Endothelial cell of umbilical vein (primary cell): ENCODE data around the gene SLC47A2. TPM values are rescaled to one million over a fixed set of nuclear protein-coding genes. Genes with fewer than 3 reads are reported as not detected.

ENCODE experiments used
- BruUV-seq: library from RNA; stranded (reverse); fragments of 400-500 nt; replicated peaks from 2 replicates; lab custom pipeline; 2021; lab: Mats Ljungman, UMichigan
- CTCF ChIA-PET: fragments of 300-600, 350-600 bp; sonication (Branson Sonifier 250); formaldehyde crosslinking; loops from one replicate; lab custom pipeline; 2021; ENCODE audit warnings: antibody characterized with exemption, inconsistent platforms; lab: Charles Lee
- POLR2A ChIA-PET: fragments of 300-600, 350-600 bp; sonication (Branson Sonifier 250); formaldehyde crosslinking; loops from one replicate; lab custom pipeline; 2021; ENCODE audit warnings: antibody characterized with exemption, inconsistent platforms; lab: Charles Lee
- DNase-seq: peaks from one replicate; pipeline ENCODE4 v3.0.0-alpha.2; 2011; ENCODE audit warnings: low read depth, low spot score
- FAIRE-seq: peaks from 2 replicates; lab custom pipeline; 2011; peaks lifted over from hg19 to GRCh38; lab: Jason Lieb, UNC
- H2AFZ ChIP-seq: 2 replicates; pipeline ENCODE4 v1.6.0; 2012; ENCODE audit warnings: low read depth, low read length, control low read depth, inconsistent platforms
- H3K27ac ChIP-seq: 2 replicates; pipeline ENCODE4 v1.5.1; 2011; ENCODE audit warnings: low read depth, mild to moderate bottlenecking, control low read depth, low read length, moderate library complexity; ENCODE audit not compliant: insufficient read depth
- H3K27me3 ChIP-seq, 2 experiments: 2 replicates each; pipeline versions ENCODE4 v1.6.0 to v1.6.1; 2011; ENCODE audit warnings: low read length in 2 of 2, mixed read lengths in 1 of 2; ENCODE audit not compliant: control insufficient read depth in 2 of 2, insufficient read depth in 2 of 2
- H3K36me3 ChIP-seq, 2 experiments: 2 replicates in 1 of 2; 3 replicates in 1 of 2; pipeline ENCODE4 v1.5.1; 2011; ENCODE audit warnings: low read length in 2 of 2, mild to moderate bottlenecking in 1 of 2, moderate library complexity in 1 of 2; ENCODE audit not compliant: control insufficient read depth in 2 of 2, insufficient read depth in 2 of 2; ENCODE audit errors: extremely low read depth in 1 of 2
- H3K4me1 ChIP-seq: 3 replicates; pipeline ENCODE4 v1.5.1; 2011; ENCODE audit warnings: mild to moderate bottlenecking, low read length; ENCODE audit not compliant: control insufficient read depth, insufficient read depth; ENCODE audit errors: extremely low read depth
- H3K4me2 ChIP-seq: 2 replicates; pipeline ENCODE4 v1.6.1; 2011; ENCODE audit warnings: low read length, control low read depth, mixed read lengths; ENCODE audit not compliant: insufficient read depth
- H3K4me3 ChIP-seq, 3 experiments: fragments of 200-600 bp in 1 of 3; sonication (generic), shearing (Covaris generic) in 1 of 3; replicated peaks in 1 of 3; 2 replicates each; pipeline ENCODE4 v1.5.1; 2011 to 2016; ENCODE audit warnings: control low read depth in 3 of 3, low read length in 3 of 3, mild to moderate bottlenecking in 2 of 3, inconsistent platforms in 1 of 3, low read depth in 1 of 3, moderate library complexity in 1 of 3; ENCODE audit not compliant: insufficient read depth in 1 of 3
- H3K79me2 ChIP-seq: 2 replicates; pipeline ENCODE4 v1.6.0; 2012; ENCODE audit warnings: low read length, inconsistent platforms; ENCODE audit not compliant: control insufficient read depth, insufficient read depth
- H3K9ac ChIP-seq: replicated peaks from 2 replicates; pipeline ENCODE3; 2011; ENCODE audit warnings: low read length, control low read depth; ENCODE audit not compliant: insufficient read depth; ENCODE audit errors: extremely low read depth
- H3K9me1 ChIP-seq: replicated peaks from 3 replicates; pipeline ENCODE4 v1.6.0; 2011; ENCODE audit warnings: mild to moderate bottlenecking, low read length; ENCODE audit not compliant: control insufficient read depth, insufficient read depth; ENCODE audit errors: extremely low read depth
- H3K9me3 ChIP-seq: replicated peaks from 2 replicates; pipeline ENCODE4 v1.5.1; 2012; ENCODE audit warnings: low read length, inconsistent platforms; ENCODE audit not compliant: control insufficient read depth, insufficient read depth
- H4K20me1 ChIP-seq: replicated peaks from 2 replicates; pipeline ENCODE3; 2011; ENCODE audit warnings: mild to moderate bottlenecking, low read length; ENCODE audit not compliant: control insufficient read depth, insufficient read depth; ENCODE audit errors: extremely low read depth
- CTCF ChIP-seq, 2 donors: IDR thresholded peaks; 1 replicate in 1 of 2; 2 replicates in 1 of 2; pipeline ENCODE4 v1.5.1; 2011; ENCODE audit warnings: low read length in 2 of 2, mild to moderate bottlenecking in 2 of 2, moderate library complexity in 2 of 2, control low read depth in 1 of 2, inconsistent platforms in 1 of 2, low read depth in 1 of 2; ENCODE audit not compliant: insufficient read depth in 1 of 2; ENCODE audit errors: extremely low read depth in 1 of 2
- EZH2 ChIP-seq: IDR thresholded peaks from 2 replicates; pipeline ENCODE4 v1.6.1; 2012; ENCODE audit warnings: borderline replicate concordance, low read depth, mild to moderate bottlenecking, moderate library complexity, low read length, inconsistent platforms; ENCODE audit not compliant: severe bottlenecking
- FOS ChIP-seq: IDR thresholded peaks from 2 replicates; pipeline ENCODE4 v1.6.1; 2011; ENCODE audit warnings: mild to moderate bottlenecking, low read length, moderate library complexity, borderline replicate concordance; ENCODE audit not compliant: insufficient read depth
- GATA2 ChIP-seq: IDR thresholded peaks from 2 replicates; pipeline ENCODE4 v1.7.0; 2011; ENCODE audit warnings: low read depth, mild to moderate bottlenecking, moderate library complexity, mixed read lengths, low read length; ENCODE audit not compliant: insufficient read length, insufficient read depth
- JUN ChIP-seq: IDR thresholded peaks from 2 replicates; pipeline ENCODE4 v1.6.1; 2011; ENCODE audit warnings: borderline replicate concordance, low read depth; ENCODE audit not compliant: insufficient read length, insufficient read depth
- MAX ChIP-seq: IDR thresholded peaks from 2 replicates; pipeline ENCODE4 v1.6.1; 2011; ENCODE audit not compliant: insufficient read depth, insufficient read length
- MYC ChIP-seq: IDR thresholded peaks from one replicate; pipeline ENCODE4 v1.6.1; 2011; ENCODE audit warnings: mild to moderate bottlenecking, low read depth, low read length
- POLR2A ChIP-seq: IDR thresholded peaks from 2 replicates; pipeline ENCODE4 v1.6.1; 2012; ENCODE audit warnings: low read depth, mild to moderate bottlenecking, control low read depth, low read length
- POLR2AphosphoS5 ChIP-seq: IDR thresholded peaks from 2 replicates; pipeline ENCODE4 v1.6.1; 2012; ENCODE audit warnings: low read depth, mild to moderate bottlenecking, control low read depth, low read length, moderate library complexity; ENCODE audit not compliant: insufficient read depth
- dilution Hi-C: fragments of 300-500 bp; cut with MboI; formaldehyde crosslinking; loops from one replicate; pipeline ENCODE4 v1.15.0; 2019; ENCODE audit warnings: low sequenced_read_pairs; ENCODE audit not compliant: extremely low pct_ligation_motif_present
- intact Hi-C: fragments of 100-400 bp; cut with micrococcal nuclease; formaldehyde crosslinking; loops from one replicate; pipeline ENCODE4 v1.10.0; 2022
- polyA plus RNA-seq, 4 experiments: library from polyadenylated mRNA; depleted of rRNA in 3 of 4; stranded (reverse) in 3 of 4; unstranded in 1 of 4; fragments of >200 nt; gene quantifications; 2 replicates each; pipeline versions ENCODE4 v1.2.1 to v1.2.3, GENCODE V29; 2011 to 2012; ENCODE audit warnings: missing spikeins in 1 of 4
- total RNA-seq: library from RNA; stranded (reverse); gene quantifications from 2 replicates; pipeline ENCODE4 v1.2.3, GENCODE V29; 2021

Gene SLC47A2
- total and polyA plus RNA-seq, 2 donors (not counting 3 experiments of a cell fraction or from before 2014, with no cell fraction given) = not detected

- no peak overlapping the region for H3K4me2 ChIP-seq
- BruUV-seq = no TSS peak
- H3K36me3 ChIP-seq = peaks cover 2 to 9% of the 10 kb centered on the region in 2 experiments
- DNase-seq (no peak), FAIRE-seq (no peak)
- H4K20me1 ChIP-seq = no peaks in the 10 kb centered on the region
- H2AFZ ChIP-seq = no peak overlapping the region
- H3K9me3 ChIP-seq = no peaks in the 10 kb centered on the region
- no peaks in the 10 kb centered on the region for H3K9me1 ChIP-seq
- no peaks in the 10 kb centered on the region for H3K27me3 ChIP-seq
- ChIA-PET POLR2A (no interaction called here), CTCF (interaction anchor here (1.0 to 1.1 kb wide), 2 partner anchors 28 to 138 kb away, joined by 3 read pairs; partner anchors contain the start of gene ALDH3A2)
- H3K9ac ChIP-seq = no peak overlapping the region
- no peaks in the 10 kb centered on the region for H3K4me1 ChIP-seq
- no peaks in the 10 kb centered on the region for H3K79me2 ChIP-seq
- H3K4me3 ChIP-seq = no peak overlapping the region
- intact Hi-C loops = no loop called here
- dilution Hi-C loops = no loop called here
- no peak for TF ChIP-seq MAX
- no peak for TF ChIP-seq JUN
- TF ChIP-seq POLR2AphosphoS5 = no peak
- no peak for TF ChIP-seq FOS
- no peak for TF ChIP-seq EZH2
- no peak for TF ChIP-seq CTCF (IDR thresholded peaks at IDR 0.05; ENCODE audit: extremely low read depth in 1 of 2, insufficient read depth in 1 of 2, low read depth in 1 of 2, low read length in 2 of 2)
- TF ChIP-seq MYC = no peak
- no peak for TF ChIP-seq GATA2
- no peak for TF ChIP-seq POLR2A
- no peak overlapping the region for H3K27ac ChIP-seq
Observed at GRCh38 chr17:19676896-19677295, 39.5 kb downstream of the SLC47A2 start.
